Esophagus muscularis mucosa (tissue), 4 donors: Measurements from ENCODE around the gene KIF14.

Source experiments
- EP300 ChIP-seq: sonication (generic); formaldehyde crosslinking; IDR thresholded peaks from one replicate; pipeline ENCODE4 v1.6.1; 2017; ENCODE audit warnings: antibody characterized with exemption
- POLR2A ChIP-seq: fragments of 450-650 bp; IDR thresholded peaks from one replicate; pipeline ENCODE4 v1.6.1; 2017; ENCODE audit warnings: antibody characterized with exemption, moderate library complexity, mild to moderate bottlenecking, low read depth
- TF ChIP-seq, protein P1 (sequence below), 3 experiments: fragments of 200-600 bp in 2 of 3; fragments of 450-650 bp in 1 of 3; sonication (generic) in 2 of 3; IDR thresholded peaks; one replicate each; pipeline ENCODE4 v1.5.1; 2017 to 2019; ENCODE audit warnings: antibody characterized with exemption in 3 of 3, mild to moderate bottlenecking in 2 of 3, moderate library complexity in 1 of 3

- no peak for TF ChIP-seq POLR2A
- TF ChIP-seq, protein P1, sequence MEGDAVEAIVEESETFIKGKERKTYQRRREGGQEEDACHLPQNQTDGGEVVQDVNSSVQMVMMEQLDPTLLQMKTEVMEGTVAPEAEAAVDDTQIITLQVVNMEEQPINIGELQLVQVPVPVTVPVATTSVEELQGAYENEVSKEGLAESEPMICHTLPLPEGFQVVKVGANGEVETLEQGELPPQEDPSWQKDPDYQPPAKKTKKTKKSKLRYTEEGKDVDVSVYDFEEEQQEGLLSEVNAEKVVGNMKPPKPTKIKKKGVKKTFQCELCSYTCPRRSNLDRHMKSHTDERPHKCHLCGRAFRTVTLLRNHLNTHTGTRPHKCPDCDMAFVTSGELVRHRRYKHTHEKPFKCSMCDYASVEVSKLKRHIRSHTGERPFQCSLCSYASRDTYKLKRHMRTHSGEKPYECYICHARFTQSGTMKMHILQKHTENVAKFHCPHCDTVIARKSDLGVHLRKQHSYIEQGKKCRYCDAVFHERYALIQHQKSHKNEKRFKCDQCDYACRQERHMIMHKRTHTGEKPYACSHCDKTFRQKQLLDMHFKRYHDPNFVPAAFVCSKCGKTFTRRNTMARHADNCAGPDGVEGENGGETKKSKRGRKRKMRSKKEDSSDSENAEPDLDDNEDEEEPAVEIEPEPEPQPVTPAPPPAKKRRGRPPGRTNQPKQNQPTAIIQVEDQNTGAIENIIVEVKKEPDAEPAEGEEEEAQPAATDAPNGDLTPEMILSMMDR (IDR thresholded peaks at IDR 0.05): no peak
- TF ChIP-seq EP300: no peak
Observed at GRCh38 chr1:200561856-200562214, 58.7 kb downstream of the KIF14 start.
